Subcutaneous adipose tissue (tissue), 4 donors: ENCODE measurements around the gene MCM5. TPM values are rescaled to one million over a fixed set of nuclear protein-coding genes. Genes with fewer than 3 reads are reported as not detected.

Source experiments
- CTCF ChIP-seq: fragments of 450-650 bp; IDR thresholded peaks from one replicate; pipeline ENCODE4 v1.5.1; 2016; ENCODE audit warnings: low read depth, mild to moderate bottlenecking, control low read depth, antibody characterized with exemption, moderate library complexity
- total RNA-seq, 4 donors: library from RNA; depleted of rRNA; stranded (reverse); fragments of >200 nt; gene quantifications; one replicate each; pipeline ENCODE4 v1.1.0, GENCODE V29; 2016

The MCM5 gene
- total RNA-seq, 4 donors from 2014 or later: 9.6 to 25.7 (median 17.3) TPM

- no peak for TF ChIP-seq CTCF
Measured at GRCh38 chr22:35435201-35435740, 35.3 kb downstream of the MCM5 start.

DNA sequence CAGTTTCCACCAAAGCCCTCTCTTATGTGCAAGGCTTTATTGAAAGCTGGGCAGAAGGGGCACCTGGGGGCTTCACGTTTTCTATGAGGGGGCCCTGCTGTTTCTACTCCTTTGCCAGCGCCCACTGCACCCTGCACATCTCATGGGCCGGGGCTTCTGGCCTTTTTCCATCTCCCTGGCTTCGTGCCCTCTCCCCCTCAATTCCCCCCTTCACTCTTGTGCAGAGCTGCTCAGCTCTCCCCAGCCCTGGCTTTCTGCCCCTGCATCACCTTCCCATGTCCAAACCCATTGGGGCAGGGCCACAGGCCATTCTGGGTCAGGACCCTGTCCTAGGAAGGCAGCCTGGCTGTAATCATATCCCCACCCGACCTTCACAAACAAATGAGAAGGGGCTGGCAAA, 36.5 kb downstream of the MCM5 start:
- no peak for TF ChIP-seq CTCF

- no peak for TF ChIP-seq CTCF
Measured at GRCh38 chr22:35437049-35437448, 37.1 kb downstream of the MCM5 start.

- TF ChIP-seq CTCF: no peak
Measured at GRCh38 chr22:35439365-35439717, 39.4 kb downstream of the MCM5 start.

- no peak for TF ChIP-seq CTCF
Measured at GRCh38 chr22:35440129-35440528, 40.2 kb downstream of the MCM5 start.

GRCh38 chr22:35441489-35442100, 41.7 kb downstream of the MCM5 start:
- TF ChIP-seq CTCF: no peak

GRCh38 chr22:35442471-35442870, 42.5 kb downstream of the MCM5 start:
- no peak for TF ChIP-seq CTCF
